ENCODE measurements around the gene AKAP12.
"Not testable (repeated sequence)": the region's sequence is repeated elsewhere in the genome, so short reads cannot be mapped to it uniquely, and the experiment has no call there.

Gene AKAP12

DNA sequence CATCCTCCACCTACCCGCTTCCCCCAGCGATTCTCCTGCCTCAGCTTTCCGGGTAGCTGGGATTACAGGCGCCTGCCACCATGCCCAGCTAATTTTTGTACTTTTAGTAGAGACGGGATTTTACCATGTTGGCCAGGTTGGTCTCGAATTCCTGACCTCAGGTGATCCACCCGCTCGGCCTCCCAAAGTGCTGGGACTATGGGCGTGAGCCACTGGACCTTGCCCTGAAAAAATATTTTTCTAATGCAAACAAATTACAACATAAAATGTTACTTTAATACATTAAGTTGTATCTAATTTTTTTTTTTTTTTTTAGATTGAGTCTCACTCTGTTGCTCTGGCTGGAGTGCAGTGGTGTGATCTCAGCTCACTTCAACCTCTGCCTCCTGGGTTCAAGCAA, 142.9 kb downstream of the AKAP12 start:
- DNase-seq (ENCODE audit: low spot score): not testable (repeated sequence)

GRCh38 chr6:151384151-151384550, 144.4 kb downstream of the AKAP12 start:
- no peak for DNase-seq (ENCODE audit: low spot score)

GRCh38 chr6:151385177-151385576, 145.4 kb downstream of the AKAP12 start:
- no peak for DNase-seq (ENCODE audit: low spot score)

DNA sequence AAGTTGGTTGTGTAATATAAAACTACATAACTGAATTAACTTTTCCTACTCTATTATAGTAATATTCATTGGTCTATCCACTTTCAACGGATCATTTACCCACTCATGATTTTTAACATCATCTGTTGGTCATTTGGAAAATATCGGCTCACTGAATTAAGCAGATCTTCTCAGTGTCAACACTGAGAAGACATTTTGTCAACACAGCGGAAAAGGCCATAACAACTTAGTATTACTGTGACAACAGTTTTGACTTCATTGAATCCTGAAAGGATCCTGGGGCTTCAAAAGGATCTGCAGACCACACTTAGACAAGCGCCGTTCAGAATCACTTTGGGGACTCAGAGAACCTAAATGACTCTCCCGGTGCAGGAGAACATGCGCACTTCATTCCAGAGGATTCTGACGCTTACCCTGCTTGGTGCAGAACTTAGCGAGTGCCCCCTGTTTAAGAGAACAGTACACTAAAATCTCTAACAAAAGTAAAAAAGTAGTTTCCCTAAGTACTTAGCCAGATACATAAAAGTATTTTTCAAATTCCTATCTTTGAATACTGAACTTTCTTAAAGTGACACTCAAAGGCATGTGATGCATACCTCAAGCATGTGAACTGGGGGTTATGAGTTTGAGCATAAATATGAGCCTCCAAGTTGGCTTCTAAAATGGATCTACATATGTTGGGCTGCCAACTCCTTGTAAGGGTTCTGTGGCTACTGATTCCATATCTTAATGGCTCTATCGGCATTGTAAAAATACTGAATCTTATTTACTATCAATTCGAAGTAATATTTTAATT, 147.6 kb downstream of the AKAP12 start:
- DNase-seq (ENCODE audit: low spot score): no peak

- no peak for DNase-seq (ENCODE audit: low spot score)
Measured at GRCh38 chr6:151388236-151388635, 148.5 kb downstream of the AKAP12 start.

GRCh38 chr6:151388997-151389617, 149.3 kb downstream of the AKAP12 start:
- DNase-seq (ENCODE audit: low spot score): no peak

GRCh38 chr6:151389618-151390275, 150.0 kb downstream of the AKAP12 start:
- peak; percentile 64 for DNase-seq (ENCODE audit: low spot score)

- DNase-seq (ENCODE audit: low spot score): peak; percentile 97
Measured at GRCh38 chr6:151390276-151390850, 150.6 kb downstream of the AKAP12 start.

DNA sequence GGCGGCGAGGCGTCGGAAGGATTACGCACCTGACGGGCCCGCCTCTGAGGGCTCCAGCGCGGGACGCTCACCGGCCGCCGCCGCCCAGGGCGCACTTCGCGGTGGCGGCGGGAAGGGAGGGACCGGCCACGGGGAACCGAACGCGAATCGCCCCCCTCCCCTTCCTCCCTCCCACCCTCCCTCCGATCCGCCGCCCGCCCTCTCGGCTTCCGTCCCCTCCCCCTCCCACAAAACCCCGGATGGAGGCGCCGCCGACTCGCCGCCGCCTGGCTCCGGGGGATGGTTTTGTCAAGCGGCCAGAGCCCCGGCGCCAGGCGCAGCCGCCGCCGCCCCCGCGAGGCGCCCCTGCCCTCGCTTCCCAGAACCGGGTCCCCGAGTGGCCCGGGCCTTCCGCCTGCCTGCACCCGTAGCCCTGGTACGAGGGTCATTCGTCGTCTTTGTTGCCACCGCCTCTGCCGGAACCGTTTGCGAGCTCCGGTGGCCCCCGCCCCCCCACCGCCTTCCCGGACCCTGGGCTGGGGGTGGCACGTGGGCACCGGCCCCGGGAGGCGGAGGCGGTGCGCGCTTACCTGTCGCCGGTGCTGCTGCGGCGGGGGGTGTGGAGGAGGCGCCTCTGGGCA, 151.2 kb downstream of the AKAP12 start:
- no peak for DNase-seq (ENCODE audit: low spot score)

DNA sequence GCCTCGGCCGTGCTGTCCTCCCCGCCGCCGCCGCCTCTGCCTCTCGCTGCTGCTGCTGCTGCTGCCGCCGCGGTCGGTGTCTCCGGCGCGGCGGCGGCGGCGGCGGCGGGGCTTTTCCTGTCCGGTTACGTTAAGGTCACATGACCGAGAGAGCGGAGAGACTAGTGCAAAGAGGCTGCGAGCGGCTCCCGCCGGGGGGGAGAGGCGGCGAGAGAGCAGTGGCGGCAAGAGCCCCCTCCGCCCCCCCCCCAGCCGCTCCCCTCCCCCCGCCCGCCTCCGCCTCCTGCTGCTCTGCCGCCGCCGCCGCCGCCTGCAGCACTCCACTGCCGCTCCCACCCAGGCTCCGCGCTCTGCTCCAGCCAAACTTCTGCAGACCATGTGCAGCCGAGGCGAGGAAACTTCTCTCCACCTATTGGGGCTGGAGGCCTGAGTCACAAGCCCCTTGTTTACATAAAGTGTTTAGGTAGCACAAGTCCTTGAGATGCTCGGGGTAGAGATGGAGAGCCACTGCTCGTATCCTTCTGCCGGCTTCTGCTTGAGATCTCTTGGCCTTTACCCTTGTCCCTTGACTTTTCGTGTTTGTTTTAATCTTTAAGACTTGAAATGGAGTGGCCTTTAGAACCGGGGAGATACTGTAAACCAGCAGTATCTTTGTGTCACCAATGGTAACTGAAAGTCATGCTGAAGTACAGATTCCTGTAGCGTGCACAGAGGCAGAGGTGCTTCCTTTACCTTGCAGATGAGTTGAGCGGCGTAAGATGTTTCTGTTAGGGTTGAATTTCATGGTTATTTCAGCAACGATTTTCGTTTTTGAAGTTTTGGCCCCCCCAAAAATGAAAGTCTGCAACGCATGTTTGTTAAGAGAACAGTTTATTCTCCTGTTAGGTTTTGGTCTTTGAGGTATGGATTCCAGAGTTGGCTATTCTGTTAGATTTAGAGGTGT, 152.0 kb downstream of the AKAP12 start, which contains the start of gene ZBTB2:
ZBTB2 (minus strand) TSS at position 89 of the 943 bp plus-strand sequence. CDS start 17,922 bp downstream, outside the sequence.
- peak; percentile 60 for DNase-seq (ENCODE audit: low spot score)

DNA sequence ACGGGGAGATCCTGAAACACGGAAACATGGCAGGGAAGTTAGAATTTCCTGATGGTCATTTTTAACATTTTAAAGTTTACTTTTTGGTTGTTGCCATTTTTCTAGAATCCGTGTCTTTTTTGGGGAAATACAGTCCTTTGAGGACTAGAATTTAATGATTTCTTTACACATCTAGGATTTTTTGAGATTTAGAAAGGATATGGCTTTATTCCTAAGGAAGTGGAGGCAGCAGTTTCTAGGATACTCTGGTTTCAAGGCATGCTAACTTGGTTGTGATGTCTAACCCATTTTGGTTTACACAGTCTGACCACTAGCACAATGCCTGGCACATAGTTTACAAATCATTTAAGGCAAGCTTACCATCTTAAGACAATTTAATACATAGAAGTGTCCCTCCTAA, 152.7 kb downstream of the AKAP12 start:
- DNase-seq (ENCODE audit: low spot score): no peak

- DNase-seq (ENCODE audit: low spot score): no peak
Measured at GRCh38 chr6:151393410-151393809, 153.6 kb downstream of the AKAP12 start.

GRCh38 chr6:151399679-151400078, 159.9 kb downstream of the AKAP12 start:
- DNase-seq (ENCODE audit: low spot score): no peak

GRCh38 chr6:151400473-151400872, 160.7 kb downstream of the AKAP12 start:
- DNase-seq (ENCODE audit: low spot score): no peak

GRCh38 chr6:151402228-151402627, 162.5 kb downstream of the AKAP12 start:
- DNase-seq (ENCODE audit: low spot score): no peak

- DNase-seq (ENCODE audit: low spot score): no peak
Measured at GRCh38 chr6:151403919-151404308, 164.1 kb downstream of the AKAP12 start.

Measured in kidney capillary endothelial cell (primary cell).